ENCODE results near the gene EPHB1.

GRCh38 chr3:134894533-134894932 lies 99.5 kb downstream of the EPHB1 start:
- TF ChIP-seq CTCF (IDR thresholded peaks at IDR 0.05) = no peak
- TF ChIP-seq POLR2A (IDR thresholded peaks at IDR 0.05) = no peak

Data from esophagus squamous epithelium (tissue), 4 donors.